NCI-H1417 treated with DMSO at 0.1 percent for 48 hours (cell line): ENCODE data around the gene PRR19.

Experiments used
- DNase-seq: peaks from one replicate; lab custom pipeline; 2025; lab: John Stamatoyannopoulos, UW

The PRR19 gene

DNA sequence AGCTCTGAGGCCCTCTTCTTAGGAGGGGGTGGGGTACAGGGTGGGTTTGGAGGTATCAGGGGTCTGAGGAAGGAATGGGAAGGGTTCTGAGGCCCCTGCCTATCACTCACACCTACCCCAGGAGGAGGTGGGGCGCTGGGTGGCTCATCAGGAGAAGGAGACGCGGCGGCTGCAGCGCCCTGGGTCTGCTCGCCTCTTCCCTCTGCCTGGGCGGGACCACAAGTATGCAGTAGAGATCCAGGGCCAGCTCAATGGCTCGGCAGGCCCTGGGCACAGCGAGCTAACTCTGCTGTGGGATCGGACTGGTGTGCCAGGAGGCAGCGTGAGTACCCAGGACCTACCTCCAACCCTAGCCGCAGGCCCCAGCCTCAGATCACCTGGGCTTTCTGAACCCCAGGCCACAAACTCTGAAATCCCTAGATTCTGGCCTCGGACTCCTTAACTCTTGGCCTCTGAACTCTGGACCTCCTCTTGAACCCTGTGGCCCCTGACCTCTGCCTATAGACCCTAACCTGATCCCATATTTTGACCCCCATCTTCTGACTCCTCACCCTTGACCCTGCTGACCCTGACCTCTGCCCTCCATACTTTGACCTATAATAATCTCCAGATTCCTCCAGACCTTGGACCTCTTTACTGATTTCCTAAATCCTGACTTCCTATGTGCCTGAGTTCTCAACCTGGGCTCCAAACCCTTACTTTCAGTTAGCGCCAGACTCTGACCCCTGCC is 47.6 kb downstream of the PRR19 start:
- DNase-seq = no peak

DNA sequence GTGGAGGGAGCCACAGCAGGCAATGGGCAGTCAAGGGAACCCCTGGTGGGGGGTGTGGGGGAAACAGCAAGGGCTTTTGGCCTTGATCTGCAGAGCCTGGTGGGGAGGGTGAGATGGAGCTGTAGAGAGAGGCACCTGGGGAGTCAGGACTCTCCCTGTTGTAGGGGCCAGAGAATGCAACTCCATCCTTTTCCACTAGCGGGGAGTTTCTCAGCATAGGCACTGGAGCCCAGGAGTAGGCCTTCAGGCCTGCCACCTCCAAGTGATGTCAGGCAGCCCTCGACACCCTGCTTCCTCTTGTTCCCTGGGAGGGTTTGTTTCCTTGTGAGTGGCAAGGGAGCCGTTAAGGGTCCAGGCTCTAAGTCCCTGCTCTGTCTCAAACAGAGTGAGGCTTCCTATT is 48.5 kb downstream of the PRR19 start:
- no peak for DNase-seq

DNA sequence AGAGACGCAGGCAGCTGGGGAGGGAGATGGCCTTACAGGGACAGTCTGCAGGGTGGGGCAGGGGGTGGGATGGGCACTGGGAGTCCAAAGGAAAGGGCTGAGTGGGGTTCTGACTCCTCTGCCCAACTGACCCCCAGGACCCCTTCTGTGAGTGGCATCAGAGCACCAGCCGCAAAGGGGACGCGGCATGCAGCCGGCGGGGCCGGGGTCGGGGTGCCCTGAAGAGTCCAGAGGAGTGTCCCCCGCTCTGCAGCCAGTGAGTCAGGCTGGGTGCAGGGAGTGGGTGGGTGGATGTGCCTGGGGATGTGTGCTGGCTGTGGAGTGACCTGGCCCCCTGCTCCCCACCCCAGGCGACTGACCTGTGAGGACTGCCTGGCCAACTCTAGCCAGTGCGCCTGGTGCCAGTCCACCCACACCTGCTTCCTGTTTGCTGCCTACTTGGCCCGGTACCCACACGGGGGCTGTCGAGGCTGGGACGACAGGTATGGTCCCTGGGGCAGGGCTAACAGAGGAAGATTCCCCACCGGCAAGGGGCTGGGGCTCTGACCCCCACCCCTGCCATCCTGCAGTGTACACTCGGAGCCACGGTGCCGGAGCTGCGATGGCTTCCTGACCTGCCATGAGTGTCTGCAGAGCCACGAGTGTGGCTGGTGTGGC is 49.3 kb downstream of the PRR19 start:
- no peak for DNase-seq

DNA sequence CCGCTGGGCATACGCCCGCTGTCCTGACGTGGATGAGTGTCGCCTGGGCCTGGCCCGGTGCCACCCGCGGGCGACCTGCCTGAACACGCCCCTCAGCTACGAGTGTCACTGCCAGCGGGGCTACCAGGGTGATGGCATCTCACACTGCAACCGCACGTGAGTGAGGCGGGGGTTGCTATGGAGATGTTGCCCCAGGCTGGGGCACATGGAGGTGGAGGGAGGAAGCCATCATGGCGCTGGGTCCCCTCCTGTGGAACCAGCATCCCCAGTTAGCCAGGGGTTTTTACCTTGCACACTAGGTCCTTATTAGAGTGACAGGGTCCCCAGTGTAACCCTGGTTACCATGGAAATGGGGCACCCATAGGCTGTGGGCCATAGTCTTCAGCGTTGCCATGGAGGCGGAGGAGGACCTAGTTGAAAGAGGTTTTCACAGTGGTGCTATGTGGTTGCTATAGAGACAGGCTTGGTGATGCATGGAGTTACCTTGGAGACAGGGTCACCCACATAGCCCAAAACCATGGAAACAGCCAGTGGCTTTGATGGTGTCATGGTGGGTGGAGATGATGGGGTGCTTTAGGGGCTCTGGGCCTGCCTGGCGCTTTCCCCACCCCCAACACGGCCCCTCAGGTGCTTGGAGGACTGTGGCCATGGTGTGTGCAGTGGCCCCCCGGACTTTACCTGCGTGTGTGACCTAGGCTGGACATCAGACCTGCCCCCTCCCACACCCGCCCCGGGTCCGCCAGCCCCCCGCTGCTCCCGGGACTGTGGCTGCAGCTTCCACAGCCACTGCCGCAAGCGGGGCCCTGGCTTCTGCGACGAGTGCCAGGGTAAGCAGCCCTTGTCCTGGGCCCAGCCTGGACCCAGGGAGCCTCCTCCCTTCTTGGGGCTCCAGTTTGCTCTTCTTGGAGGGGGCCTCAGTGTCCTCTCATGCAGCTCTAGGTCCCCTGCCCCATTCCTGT is 50.6 kb downstream of the PRR19 start:
- DNase-seq = peak; percentile 42

DNA sequence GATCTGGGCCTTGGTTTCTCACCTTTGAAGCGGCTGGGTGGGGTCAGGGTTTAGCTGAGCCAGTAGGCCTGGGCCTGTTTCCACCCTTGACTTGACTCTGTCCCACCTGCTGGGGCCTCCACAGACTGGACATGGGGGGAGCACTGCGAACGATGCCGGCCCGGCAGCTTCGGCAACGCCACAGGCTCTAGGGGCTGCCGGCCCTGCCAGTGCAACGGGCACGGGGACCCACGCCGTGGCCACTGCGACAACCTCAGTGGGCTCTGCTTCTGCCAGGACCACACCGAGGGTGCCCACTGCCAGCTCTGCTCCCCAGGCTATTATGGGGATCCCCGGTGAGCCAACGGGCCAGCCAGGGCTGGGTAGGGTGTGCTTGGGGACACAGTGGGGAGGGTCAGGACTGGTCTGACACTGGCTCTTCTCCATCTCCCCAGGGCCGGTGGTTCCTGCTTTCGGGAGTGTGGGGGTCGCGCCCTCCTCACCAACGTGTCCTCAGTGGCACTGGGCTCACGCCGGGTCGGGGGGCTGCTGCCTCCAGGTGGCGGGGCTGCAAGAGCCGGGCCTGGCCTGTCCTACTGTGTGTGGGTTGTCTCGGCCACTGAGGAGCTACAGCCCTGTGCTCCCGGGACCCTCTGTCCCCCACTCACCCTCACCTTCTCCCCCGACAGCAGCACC is 51.5 kb downstream of the PRR19 start:
- DNase-seq = no peak

DNA sequence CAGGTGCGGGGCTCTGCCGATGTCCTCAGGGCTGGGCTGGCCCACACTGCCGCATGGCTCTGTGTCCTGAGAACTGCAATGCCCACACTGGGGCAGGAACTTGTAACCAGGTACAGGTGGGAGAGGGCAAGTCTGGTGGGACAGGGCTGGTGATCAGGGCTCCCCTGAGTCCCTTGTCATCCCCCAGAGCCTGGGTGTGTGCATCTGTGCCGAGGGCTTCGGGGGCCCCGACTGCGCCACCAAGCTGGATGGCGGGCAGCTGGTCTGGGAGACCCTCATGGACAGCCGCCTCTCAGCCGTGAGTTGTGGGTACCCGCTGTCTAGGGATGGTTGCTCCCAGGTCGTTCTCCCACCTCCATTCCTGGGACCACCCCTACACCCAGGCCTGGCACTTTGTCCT is 54.0 kb downstream of the PRR19 start:
- DNase-seq = no peak

DNA sequence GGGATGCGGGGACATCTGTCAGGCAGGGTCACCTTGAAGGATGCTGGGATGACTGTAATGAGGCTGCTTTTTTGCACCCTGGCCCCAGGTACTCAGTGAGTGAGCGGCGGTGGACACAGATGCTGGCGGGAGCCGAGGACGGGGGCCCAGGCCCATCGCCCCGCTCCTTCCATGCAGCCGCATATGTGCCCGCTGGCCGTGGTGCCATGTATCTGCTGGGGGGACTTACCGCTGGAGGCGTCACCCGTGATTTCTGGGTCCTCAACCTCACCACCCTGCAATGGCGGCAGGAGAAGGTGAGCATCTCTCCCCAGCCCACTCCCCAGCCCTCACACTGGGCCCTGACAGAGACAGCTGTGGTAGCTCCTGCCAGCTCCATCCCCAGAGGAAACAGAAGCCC is 54.8 kb downstream of the PRR19 start:
- DNase-seq = no peak

DNA sequence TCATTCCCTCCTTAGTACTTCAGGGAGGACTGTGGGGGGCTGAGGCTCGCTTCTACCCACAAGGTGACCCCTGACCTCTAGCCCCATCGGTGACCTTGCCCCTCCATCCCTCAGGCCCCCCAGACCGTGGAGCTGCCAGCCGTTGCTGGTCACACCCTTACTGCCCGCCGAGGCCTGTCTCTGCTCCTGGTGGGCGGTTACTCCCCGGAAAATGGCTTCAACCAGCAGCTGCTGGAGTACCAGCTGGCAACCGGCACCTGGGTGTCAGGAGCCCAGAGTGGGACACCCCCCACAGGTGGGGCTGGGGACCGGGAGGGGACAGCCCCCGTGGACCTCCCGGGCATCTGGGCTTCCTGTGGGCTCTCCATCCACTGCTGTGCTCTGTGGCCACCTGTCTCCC is 55.4 kb downstream of the PRR19 start:
- no peak for DNase-seq
